ENCODE measurements around the gene C10orf120. TPM values are rescaled to one million over a fixed set of nuclear protein-coding genes. Genes with fewer than 3 reads are reported as not detected.

Gene C10orf120
- total RNA-seq, 2 donors from 2014 or later: not detected

- H3K4me3 ChIP-seq (ENCODE audit: low read length): no peak overlapping the region
- no peaks in the 10 kb centered on the region for H3K9me3 ChIP-seq (ENCODE audit: control insufficient read depth, low read length)
- peaks cover 27% of the 10 kb centered on the region for H3K4me1 ChIP-seq (ENCODE audit: control insufficient read depth, insufficient read depth, low read length)
- Mint-ChIP-seq H3K4me1 (peaks cover 29% of the 10 kb centered on the region), H3K27me3 (ENCODE audit: insufficient read depth) (peaks cover 86% of the 10 kb centered on the region), H3K4me3 (no peak overlapping the region), H3K27ac (no peak overlapping the region), H3K9me3 (no peaks in the 10 kb centered on the region), H3K36me3 (ENCODE audit: low read depth) (no peaks in the 10 kb centered on the region)
- peaks cover 78% of the 10 kb centered on the region for H3K27me3 ChIP-seq (ENCODE audit: control insufficient read depth, insufficient read depth, low read length, poor library complexity, severe bottlenecking)
- 92 to 93% methylated on average over 5 of the region's 5 CpGs for WGBS, 2 experiments (ENCODE audit: insufficient coverage in 1 of 2, insufficient read length in 1 of 2)
- H3K9ac ChIP-seq (ENCODE audit: extremely low read depth, low read length, poor library complexity, severe bottlenecking): no peak overlapping the region
- no peaks in the 10 kb centered on the region for H3K36me3 ChIP-seq (ENCODE audit: control insufficient read depth, insufficient read depth, low read length)
- TF ChIP-seq, protein P1, sequence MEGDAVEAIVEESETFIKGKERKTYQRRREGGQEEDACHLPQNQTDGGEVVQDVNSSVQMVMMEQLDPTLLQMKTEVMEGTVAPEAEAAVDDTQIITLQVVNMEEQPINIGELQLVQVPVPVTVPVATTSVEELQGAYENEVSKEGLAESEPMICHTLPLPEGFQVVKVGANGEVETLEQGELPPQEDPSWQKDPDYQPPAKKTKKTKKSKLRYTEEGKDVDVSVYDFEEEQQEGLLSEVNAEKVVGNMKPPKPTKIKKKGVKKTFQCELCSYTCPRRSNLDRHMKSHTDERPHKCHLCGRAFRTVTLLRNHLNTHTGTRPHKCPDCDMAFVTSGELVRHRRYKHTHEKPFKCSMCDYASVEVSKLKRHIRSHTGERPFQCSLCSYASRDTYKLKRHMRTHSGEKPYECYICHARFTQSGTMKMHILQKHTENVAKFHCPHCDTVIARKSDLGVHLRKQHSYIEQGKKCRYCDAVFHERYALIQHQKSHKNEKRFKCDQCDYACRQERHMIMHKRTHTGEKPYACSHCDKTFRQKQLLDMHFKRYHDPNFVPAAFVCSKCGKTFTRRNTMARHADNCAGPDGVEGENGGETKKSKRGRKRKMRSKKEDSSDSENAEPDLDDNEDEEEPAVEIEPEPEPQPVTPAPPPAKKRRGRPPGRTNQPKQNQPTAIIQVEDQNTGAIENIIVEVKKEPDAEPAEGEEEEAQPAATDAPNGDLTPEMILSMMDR (conservative IDR thresholded peaks at IDR 0.05): no peak
- H3K27ac ChIP-seq (ENCODE audit: low read depth, low read length): no peak overlapping the region
- DNase-seq: no peak
These were observed 25.9 kb downstream of the C10orf120 start for GRCh38 chr10:122673731-122674130.

- H3K27me3 Mint-ChIP-seq (ENCODE audit: insufficient read depth): peaks cover 83% of the 10 kb centered on the region
- H3K27ac Mint-ChIP-seq: no peak overlapping the region
- H3K4me1 Mint-ChIP-seq: peaks cover 30% of the 10 kb centered on the region
- H3K36me3 ChIP-seq (ENCODE audit: control insufficient read depth, insufficient read depth, low read length): no peaks in the 10 kb centered on the region
- H3K9me3 ChIP-seq (ENCODE audit: control insufficient read depth, low read length): no peaks in the 10 kb centered on the region
- H3K27ac ChIP-seq (ENCODE audit: low read depth, low read length): no peak overlapping the region
- DNase-seq: no peak
- TF ChIP-seq, protein P1 (conservative IDR thresholded peaks at IDR 0.05): no peak
- no peak overlapping the region for H3K9ac ChIP-seq (ENCODE audit: extremely low read depth, low read length, poor library complexity, severe bottlenecking)
- no peaks in the 10 kb centered on the region for H3K36me3 Mint-ChIP-seq (ENCODE audit: low read depth)
- WGBS, 2 experiments (ENCODE audit: insufficient coverage in 1 of 2, insufficient read length in 1 of 2): 76 to 93% methylated on average over 2 to 6 of the region's 6 CpGs
- H3K9me3 Mint-ChIP-seq: no peaks in the 10 kb centered on the region
- H3K4me3 ChIP-seq (ENCODE audit: low read length): no peak overlapping the region
- peaks cover 31% of the 10 kb centered on the region for H3K4me1 ChIP-seq (ENCODE audit: control insufficient read depth, insufficient read depth, low read length)
- H3K27me3 ChIP-seq (ENCODE audit: control insufficient read depth, insufficient read depth, low read length, poor library complexity, severe bottlenecking): peaks cover 74% of the 10 kb centered on the region
- H3K4me3 Mint-ChIP-seq: no peak overlapping the region
These were observed 26.4 kb downstream of the C10orf120 start for GRCh38 chr10:122673269-122673668.

GRCh38 chr10:122672655-122673054 lies 27.0 kb downstream of the C10orf120 start:
- DNase-seq: no peak
- H3K4me1 ChIP-seq (ENCODE audit: control insufficient read depth, insufficient read depth, low read length): peaks cover 31% of the 10 kb centered on the region
- Mint-ChIP-seq H3K27me3 (ENCODE audit: insufficient read depth) (peaks cover 80% of the 10 kb centered on the region), H3K4me1 (peaks cover 30% of the 10 kb centered on the region), H3K27ac (no peak overlapping the region), H3K4me3 (no peak overlapping the region), H3K36me3 (ENCODE audit: low read depth) (no peaks in the 10 kb centered on the region), H3K9me3 (no peaks in the 10 kb centered on the region)
- H3K27ac ChIP-seq (ENCODE audit: low read depth, low read length): no peak overlapping the region
- H3K9ac ChIP-seq (ENCODE audit: extremely low read depth, low read length, poor library complexity, severe bottlenecking): no peak overlapping the region
- no peaks in the 10 kb centered on the region for H3K9me3 ChIP-seq (ENCODE audit: control insufficient read depth, low read length)
- TF ChIP-seq, protein P1 (conservative IDR thresholded peaks at IDR 0.05): no peak
- 93 to 100% methylated on average over 3 to 4 of the region's 4 CpGs for WGBS, 2 experiments (ENCODE audit: insufficient coverage in 1 of 2, insufficient read length in 1 of 2)
- no peaks in the 10 kb centered on the region for H3K36me3 ChIP-seq (ENCODE audit: control insufficient read depth, insufficient read depth, low read length)
- no peak overlapping the region for H3K4me3 ChIP-seq (ENCODE audit: low read length)
- H3K27me3 ChIP-seq (ENCODE audit: control insufficient read depth, insufficient read depth, low read length, poor library complexity, severe bottlenecking): peaks cover 68% of the 10 kb centered on the region
